ENCODE data around the gene ANKEF1. TPM values are rescaled to one million over a fixed set of nuclear protein-coding genes. Genes with fewer than 3 reads are reported as not detected.
"Not testable (repeated sequence)": the region's sequence is repeated elsewhere in the genome, so short reads cannot be mapped to it uniquely, and the experiment has no call there.

ANKEF1 gene
- total RNA-seq, 1 donor from 2014 or later = 1.3 TPM

DNA sequence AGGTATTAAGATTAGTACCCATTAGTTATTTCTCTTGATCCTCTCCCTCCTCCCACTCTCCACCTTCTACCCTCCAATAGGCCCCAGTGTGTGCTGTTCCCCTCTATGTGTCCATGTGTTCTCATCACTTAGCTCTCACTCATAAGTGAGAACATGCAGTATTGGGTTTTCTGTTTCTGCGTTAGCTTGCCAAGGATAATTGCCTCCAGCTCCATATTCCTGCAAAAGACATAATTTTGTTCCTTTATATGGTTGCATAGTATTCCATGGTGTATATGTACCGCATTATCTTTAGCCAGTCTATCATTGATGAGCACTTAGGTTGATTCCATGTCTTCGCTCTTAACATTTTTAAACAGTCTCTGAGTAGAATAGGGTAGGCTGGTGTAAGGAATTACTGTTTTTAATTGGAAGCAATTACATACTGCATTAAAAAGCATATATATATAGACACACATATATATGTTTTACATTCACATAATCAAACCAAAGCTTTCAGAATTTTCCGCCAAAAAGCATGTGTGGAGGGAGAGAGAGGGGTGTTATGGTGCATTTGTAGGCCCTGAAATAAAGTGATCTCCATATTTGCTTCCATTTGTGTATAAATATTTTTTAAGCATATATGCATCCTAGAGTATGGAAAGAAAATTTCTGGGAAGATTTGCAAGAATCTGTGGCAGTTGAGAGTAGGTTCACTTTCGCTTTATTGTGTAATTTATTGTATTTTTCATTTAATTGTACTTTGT lies 709 bp upstream of the ANKEF1 start:
- no peaks in the 10 kb centered on the region for H3K27me3 ChIP-seq (ENCODE audit: low read depth)
- no peaks in the 10 kb centered on the region for H3K9me3 ChIP-seq (replicated peaks)
- no peaks in the 10 kb centered on the region for H3K36me3 ChIP-seq
- no peak for TF ChIP-seq CTCF (IDR thresholded peaks at IDR 0.05; ENCODE audit: borderline replicate concordance)
- intact Hi-C loops (cut with micrococcal nuclease) = no loop called here
- no peak for DNase-seq
- H3K4me3 ChIP-seq = peak overlapping the region; percentile 72
- H3K4me1 ChIP-seq = peaks cover 11% of the 10 kb centered on the region
- no peak overlapping the region for H3K27ac ChIP-seq (replicated peaks)

- H3K27me3 ChIP-seq (ENCODE audit: low read depth); H3K36me3 ChIP-seq; DNase-seq; H3K9me3 ChIP-seq (replicated peaks); H3K27ac ChIP-seq (replicated peaks); intact Hi-C loops (cut with micrococcal nuclease); H3K4me3 ChIP-seq: not testable (repeated sequence)
- H3K4me1 ChIP-seq = peaks cover 11% of the 10 kb centered on the region
Measured at GRCh38 chr20:10036321-10036720, 1.5 kb downstream of the ANKEF1 start.

DNA sequence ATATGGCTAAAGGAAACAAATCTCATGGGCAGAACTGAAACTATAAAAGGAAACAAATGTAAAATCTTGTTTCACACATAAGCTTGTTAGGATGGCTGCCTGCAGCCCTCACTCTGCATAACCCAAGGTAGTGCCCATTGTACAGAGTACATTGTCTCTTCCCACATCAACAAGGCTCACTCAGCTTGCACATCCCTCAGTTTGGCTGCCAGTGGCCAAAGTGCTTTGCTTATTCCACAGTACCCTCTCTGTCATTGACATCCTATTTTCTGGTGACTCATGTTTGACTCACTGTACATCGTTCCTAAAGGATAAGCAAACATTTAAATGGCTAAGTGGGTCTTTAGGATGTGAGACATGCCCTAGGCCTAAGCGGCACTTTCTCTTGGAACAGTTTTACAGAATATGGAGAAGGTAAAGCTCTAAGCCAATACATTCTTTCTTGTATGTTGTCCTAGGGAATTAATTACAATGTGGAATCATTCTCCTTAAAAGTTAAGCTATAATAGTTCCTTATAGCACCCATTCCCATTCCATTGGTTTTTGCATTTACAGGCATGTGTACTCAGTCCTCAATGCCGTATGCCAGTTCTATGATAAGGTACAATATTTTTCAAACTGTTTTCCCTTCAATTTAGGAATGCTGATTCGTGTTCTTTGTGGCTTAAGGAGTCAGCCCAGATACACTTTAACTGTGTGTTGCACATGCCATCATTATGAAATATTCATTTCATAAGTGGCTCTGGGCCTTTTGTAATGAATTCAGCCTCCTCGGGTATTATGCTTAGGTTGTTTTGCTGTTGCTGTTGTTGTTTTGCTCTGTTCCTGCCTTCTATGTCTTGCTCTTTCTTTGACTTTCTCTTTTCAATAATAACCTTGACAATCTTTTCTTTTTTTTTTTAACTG lies 5.5 kb downstream of the ANKEF1 start:
- TF ChIP-seq CTCF (IDR thresholded peaks at IDR 0.05; ENCODE audit: borderline replicate concordance) = no peak
- intact Hi-C loops (cut with micrococcal nuclease) = no loop called here
- no peaks in the 10 kb centered on the region for H3K9me3 ChIP-seq (replicated peaks)
- DNase-seq = no peak
- no peak overlapping the region for H3K4me3 ChIP-seq
- peaks cover 2% of the 10 kb centered on the region for H3K4me1 ChIP-seq
- H3K36me3 ChIP-seq = no peaks in the 10 kb centered on the region
- H3K27me3 ChIP-seq (ENCODE audit: low read depth) = no peaks in the 10 kb centered on the region
- H3K27ac ChIP-seq (replicated peaks) = no peak overlapping the region

DNA sequence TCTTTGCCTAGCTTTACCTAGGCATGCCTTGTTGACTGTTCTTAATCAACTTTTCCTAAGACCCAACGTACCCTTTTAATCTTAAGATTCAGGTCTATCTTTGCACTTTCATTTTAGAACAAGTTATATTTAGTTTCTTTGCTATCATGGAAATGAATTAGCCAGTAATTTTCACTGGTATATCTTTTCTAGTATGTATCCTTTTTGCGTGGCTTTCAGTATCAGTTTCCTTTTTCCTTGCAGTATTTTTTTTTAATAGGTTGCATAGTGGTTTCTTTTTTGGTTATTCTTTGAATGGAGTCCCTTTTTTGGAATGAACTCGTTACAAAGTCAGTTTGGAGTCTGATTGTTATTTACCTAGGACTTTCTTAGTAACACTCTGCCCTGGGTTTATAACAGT lies 7.3 kb downstream of the ANKEF1 start:
- intact Hi-C loops (cut with micrococcal nuclease) = no loop called here
- no peak for TF ChIP-seq CTCF (IDR thresholded peaks at IDR 0.05; ENCODE audit: borderline replicate concordance)
- DNase-seq = no peak
- Histone ChIP-seq H3K9me3 (replicated peaks) (no peaks in the 10 kb centered on the region), H3K36me3 (no peaks in the 10 kb centered on the region), H3K27me3 (ENCODE audit: low read depth) (no peaks in the 10 kb centered on the region), H3K4me3 (no peak overlapping the region), H3K27ac (replicated peaks) (no peak overlapping the region), H3K4me1 (no peaks in the 10 kb centered on the region)

- intact Hi-C loops (cut with micrococcal nuclease) = no loop called here
- no peak for TF ChIP-seq CTCF (IDR thresholded peaks at IDR 0.05; ENCODE audit: borderline replicate concordance)
Measured at GRCh38 chr20:10047427-10047826, 12.6 kb downstream of the ANKEF1 start.

GRCh38 chr20:10051185-10051584 lies 16.4 kb downstream of the ANKEF1 start:
- Histone ChIP-seq H3K4me1 (no peaks in the 10 kb centered on the region), H3K27ac (replicated peaks) (no peak overlapping the region), H3K27me3 (ENCODE audit: low read depth) (no peaks in the 10 kb centered on the region), H3K36me3 (peaks cover 3% of the 10 kb centered on the region), H3K4me3 (no peak overlapping the region), H3K9me3 (replicated peaks) (no peaks in the 10 kb centered on the region)
- TF ChIP-seq CTCF (IDR thresholded peaks at IDR 0.05; ENCODE audit: borderline replicate concordance) = no peak
- intact Hi-C loops (cut with micrococcal nuclease) = no loop called here
- no peak for DNase-seq

More at GRCh38 chr20:10047427-10047826, 12.6 kb downstream of the ANKEF1 start:
- no peak for DNase-seq
- H3K27me3 ChIP-seq (ENCODE audit: low read depth) = no peaks in the 10 kb centered on the region
- H3K4me1 ChIP-seq = no peaks in the 10 kb centered on the region
- no peaks in the 10 kb centered on the region for H3K36me3 ChIP-seq
- H3K27ac ChIP-seq (replicated peaks) = no peak overlapping the region
- H3K4me3 ChIP-seq = no peak overlapping the region
- no peaks in the 10 kb centered on the region for H3K9me3 ChIP-seq (replicated peaks)

Data from left ventricle myocardium inferior (tissue), 1 donor.